Esophagus muscularis mucosa (tissue), 3 donors: ENCODE data around the gene REG4.

Experiments
- CTCF ChIP-seq, 3 experiments: fragments of 200-600 bp in 2 of 3; fragments of 450-650 bp in 1 of 3; sonication (generic) in 2 of 3; IDR thresholded peaks; one replicate each; pipeline ENCODE4 v1.5.1; 2017 to 2019; ENCODE audit warnings: antibody characterized with exemption in 3 of 3, mild to moderate bottlenecking in 2 of 3, moderate library complexity in 1 of 3
- POLR2A ChIP-seq: fragments of 450-650 bp; IDR thresholded peaks from one replicate; pipeline ENCODE4 v1.6.1; 2017; ENCODE audit warnings: antibody characterized with exemption, moderate library complexity, mild to moderate bottlenecking, low read depth

GRCh38 chr1:119799003-119799402 is 12.3 kb downstream of the REG4 start:
- TF ChIP-seq CTCF (IDR thresholded peaks at IDR 0.05) (no peak), POLR2A (no peak)
